ENCODE data around the gene SPINK2.
A peak's percentile ranks its signal among the peaks of the same experiment; 100 is the strongest.

SPINK2 gene

DNA sequence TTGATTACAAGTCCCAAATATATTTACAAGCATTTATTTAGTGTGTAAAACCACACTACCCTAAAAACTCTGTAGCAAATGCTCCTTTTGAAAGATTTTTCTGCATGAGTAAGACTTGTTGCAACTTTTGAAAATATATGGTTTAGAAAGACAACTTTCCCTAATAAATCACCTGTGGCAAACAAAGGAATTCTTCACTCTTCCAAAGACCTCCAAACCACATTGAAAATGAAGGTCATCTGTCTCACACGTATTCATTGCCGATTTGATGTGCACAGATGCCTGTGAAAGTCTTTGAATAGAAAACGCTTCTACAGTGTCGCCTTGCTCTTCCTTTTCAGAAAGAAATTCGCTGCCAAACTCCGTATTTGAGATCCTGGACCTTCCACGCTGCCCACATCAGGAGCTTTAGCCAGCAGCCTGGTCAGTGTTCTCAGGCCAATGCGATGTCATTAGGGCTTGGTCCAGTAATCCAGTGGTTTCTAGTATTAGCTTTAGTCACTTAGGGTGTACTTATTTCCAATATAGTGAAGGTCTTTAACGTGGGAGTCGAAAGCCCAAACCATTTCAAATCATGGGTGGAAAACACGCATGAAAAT lies 22.2 kb downstream of the SPINK2 start:
- TF ChIP-seq MYC (IDR thresholded peaks at IDR 0.05; ENCODE audit: low read depth, low read length) (no peak), POLR2A (IDR thresholded peaks at IDR 0.05; ENCODE audit: extremely low read depth, insufficient read length) (no peak)
- TF ChIP-seq, protein P1, sequence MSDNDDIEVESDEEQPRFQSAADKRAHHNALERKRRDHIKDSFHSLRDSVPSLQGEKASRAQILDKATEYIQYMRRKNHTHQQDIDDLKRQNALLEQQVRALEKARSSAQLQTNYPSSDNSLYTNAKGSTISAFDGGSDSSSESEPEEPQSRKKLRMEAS (IDR thresholded peaks at IDR 0.05; ENCODE audit: low read depth, low read length): no peak
- TF ChIP-seq, protein P2, sequence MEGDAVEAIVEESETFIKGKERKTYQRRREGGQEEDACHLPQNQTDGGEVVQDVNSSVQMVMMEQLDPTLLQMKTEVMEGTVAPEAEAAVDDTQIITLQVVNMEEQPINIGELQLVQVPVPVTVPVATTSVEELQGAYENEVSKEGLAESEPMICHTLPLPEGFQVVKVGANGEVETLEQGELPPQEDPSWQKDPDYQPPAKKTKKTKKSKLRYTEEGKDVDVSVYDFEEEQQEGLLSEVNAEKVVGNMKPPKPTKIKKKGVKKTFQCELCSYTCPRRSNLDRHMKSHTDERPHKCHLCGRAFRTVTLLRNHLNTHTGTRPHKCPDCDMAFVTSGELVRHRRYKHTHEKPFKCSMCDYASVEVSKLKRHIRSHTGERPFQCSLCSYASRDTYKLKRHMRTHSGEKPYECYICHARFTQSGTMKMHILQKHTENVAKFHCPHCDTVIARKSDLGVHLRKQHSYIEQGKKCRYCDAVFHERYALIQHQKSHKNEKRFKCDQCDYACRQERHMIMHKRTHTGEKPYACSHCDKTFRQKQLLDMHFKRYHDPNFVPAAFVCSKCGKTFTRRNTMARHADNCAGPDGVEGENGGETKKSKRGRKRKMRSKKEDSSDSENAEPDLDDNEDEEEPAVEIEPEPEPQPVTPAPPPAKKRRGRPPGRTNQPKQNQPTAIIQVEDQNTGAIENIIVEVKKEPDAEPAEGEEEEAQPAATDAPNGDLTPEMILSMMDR (IDR thresholded peaks at IDR 0.05; ENCODE audit: low read depth, low read length): no peak
- DNase-seq (ENCODE audit: low read depth): no peak
- H3K4me3 ChIP-seq (ENCODE audit: low read depth, low read length): peak overlapping the region; percentile 81

DNA sequence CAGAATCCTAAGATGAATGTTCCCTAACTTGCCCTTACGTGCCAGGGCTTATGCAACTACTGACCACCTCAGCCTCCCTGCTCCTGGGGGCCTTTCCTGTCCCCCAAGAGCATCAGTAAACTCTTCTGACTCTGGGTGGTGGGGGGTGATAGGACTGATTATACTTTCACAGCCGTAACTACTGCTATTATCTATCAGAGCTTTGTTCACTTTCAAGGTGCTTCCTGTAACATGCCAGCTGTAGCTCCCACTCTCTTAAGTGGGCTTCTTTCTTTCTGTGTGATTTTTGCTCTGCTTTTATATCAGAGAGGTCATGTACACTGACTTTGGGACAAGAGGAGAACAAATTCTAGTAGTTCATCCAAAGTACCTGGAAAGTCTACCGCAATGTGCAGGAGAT lies 25.3 kb downstream of the SPINK2 start:
- no peak for TF ChIP-seq MYC (IDR thresholded peaks at IDR 0.05; ENCODE audit: low read depth, low read length)
- TF ChIP-seq, protein P1 (IDR thresholded peaks at IDR 0.05; ENCODE audit: low read depth, low read length): no peak
- TF ChIP-seq, protein P2 (IDR thresholded peaks at IDR 0.05; ENCODE audit: low read depth, low read length): no peak
- TF ChIP-seq POLR2A (IDR thresholded peaks at IDR 0.05; ENCODE audit: extremely low read depth, insufficient read length): no peak
- no peak for DNase-seq (ENCODE audit: low read depth)
- H3K4me3 ChIP-seq (ENCODE audit: low read depth, low read length): no peak overlapping the region

DNA sequence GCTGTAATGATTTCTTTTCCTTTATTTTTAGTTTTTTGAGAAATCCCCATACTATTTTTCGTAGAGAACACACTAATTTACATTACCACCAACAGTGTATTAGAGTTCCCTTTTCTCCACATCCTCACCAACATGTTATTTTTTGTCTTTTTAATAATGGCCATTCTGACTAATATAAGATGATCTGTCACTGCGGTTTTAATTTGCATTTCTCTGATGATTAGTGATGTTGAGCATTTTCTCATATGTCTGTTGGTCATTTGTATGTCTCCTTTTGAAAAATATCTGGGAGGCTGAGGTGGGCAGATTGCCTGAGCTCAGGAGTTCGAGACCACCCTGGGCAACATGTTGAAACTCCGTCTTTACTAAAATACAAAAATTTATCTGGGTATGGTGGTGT lies 30.2 kb downstream of the SPINK2 start:
- no peak for TF ChIP-seq MYC (IDR thresholded peaks at IDR 0.05; ENCODE audit: low read depth, low read length)
- no peak overlapping the region for H3K4me3 ChIP-seq (ENCODE audit: low read depth, low read length)
- no peak for DNase-seq (ENCODE audit: low read depth)

DNA sequence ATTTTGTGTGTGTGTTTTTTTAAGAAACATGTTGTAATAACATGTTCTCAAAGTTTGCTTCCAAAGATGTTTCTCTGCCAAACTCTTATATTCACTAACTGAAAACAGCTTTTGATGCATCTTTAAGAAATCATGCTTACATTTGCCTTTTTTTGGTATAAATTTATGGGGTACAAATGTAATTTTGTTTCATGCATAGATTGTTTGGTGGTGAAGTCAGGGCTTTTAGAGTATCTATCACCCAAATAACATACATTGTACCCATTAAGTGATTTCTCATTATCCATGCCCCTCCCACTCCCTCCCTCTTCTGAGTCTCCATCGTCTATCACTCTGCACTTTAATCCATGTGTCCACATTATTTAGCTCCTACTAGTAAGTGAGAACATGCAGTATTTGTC lies 30.8 kb downstream of the SPINK2 start:
- no peak overlapping the region for H3K4me3 ChIP-seq (ENCODE audit: low read depth, low read length)
- TF ChIP-seq POLR2A (IDR thresholded peaks at IDR 0.05; ENCODE audit: extremely low read depth, insufficient read length) (no peak), MYC (IDR thresholded peaks at IDR 0.05; ENCODE audit: low read depth, low read length) (no peak)
- TF ChIP-seq, protein P1 (IDR thresholded peaks at IDR 0.05; ENCODE audit: low read depth, low read length): no peak
- TF ChIP-seq, protein P2 (IDR thresholded peaks at IDR 0.05; ENCODE audit: low read depth, low read length): no peak
- DNase-seq (ENCODE audit: low read depth): no peak

DNA sequence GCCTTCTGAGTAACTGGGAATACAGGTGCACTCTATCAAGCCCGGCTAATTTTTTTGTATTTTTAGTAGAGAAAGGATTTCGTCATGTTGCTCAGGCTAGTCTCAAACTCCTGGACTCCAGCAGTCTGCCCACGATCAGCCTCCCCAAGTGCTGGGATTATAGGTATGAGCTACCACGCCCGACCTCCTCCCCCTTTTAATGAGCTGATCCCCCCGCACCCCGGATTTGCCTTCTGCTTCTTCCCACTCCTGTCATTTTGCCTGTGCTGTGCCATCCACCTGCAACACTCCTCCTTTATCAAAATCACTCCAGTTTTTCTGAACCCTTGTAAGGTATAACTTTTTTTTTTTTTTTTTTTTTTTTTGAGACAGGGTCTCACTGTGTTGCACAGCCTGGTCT lies 33.4 kb downstream of the SPINK2 start:
- DNase-seq (ENCODE audit: low read depth): no peak
- TF ChIP-seq, protein P2 (IDR thresholded peaks at IDR 0.05; ENCODE audit: low read depth, low read length): no peak
- TF ChIP-seq, protein P1 (IDR thresholded peaks at IDR 0.05; ENCODE audit: low read depth, low read length): no peak
- no peak for TF ChIP-seq MYC (IDR thresholded peaks at IDR 0.05; ENCODE audit: low read depth, low read length)
- TF ChIP-seq POLR2A (IDR thresholded peaks at IDR 0.05; ENCODE audit: extremely low read depth, insufficient read length): no peak
- H3K4me3 ChIP-seq (ENCODE audit: low read depth, low read length): no peak overlapping the region

DNA sequence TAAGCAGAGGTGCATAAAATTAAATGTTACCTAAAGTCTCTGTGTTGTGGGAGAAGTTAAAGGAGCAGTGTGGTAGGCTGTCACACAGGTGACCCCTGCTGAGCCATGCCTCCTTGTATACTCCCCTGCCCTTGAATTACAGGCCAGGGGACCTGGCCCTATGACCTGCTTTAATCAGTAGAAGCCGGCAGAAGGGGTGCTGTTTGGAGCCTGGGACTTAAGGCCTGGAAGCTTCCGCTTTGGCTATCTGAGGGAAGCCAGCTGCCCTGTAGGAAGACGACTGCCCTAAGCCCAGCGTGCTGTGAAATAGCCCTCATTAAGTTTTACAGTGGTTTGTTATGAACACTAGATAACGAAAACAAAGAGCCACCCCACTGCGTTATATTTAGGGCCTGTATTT lies 34.1 kb downstream of the SPINK2 start:
- TF ChIP-seq MYC (IDR thresholded peaks at IDR 0.05; ENCODE audit: low read depth, low read length) (no peak), POLR2A (IDR thresholded peaks at IDR 0.05; ENCODE audit: extremely low read depth, insufficient read length) (no peak)
- TF ChIP-seq, protein P1 (IDR thresholded peaks at IDR 0.05; ENCODE audit: low read depth, low read length): no peak
- TF ChIP-seq, protein P2 (IDR thresholded peaks at IDR 0.05; ENCODE audit: low read depth, low read length): no peak
- no peak overlapping the region for H3K4me3 ChIP-seq (ENCODE audit: low read depth, low read length)
- no peak for DNase-seq (ENCODE audit: low read depth)
